ENCODE data around the gene PIGT. TPM values are rescaled to one million over a fixed set of nuclear protein-coding genes. Genes with fewer than 3 reads are reported as not detected.

Gene PIGT
- polyA plus RNA-seq (2013), result 72.1 and 75.4 TPM in 2 replicates

DNA sequence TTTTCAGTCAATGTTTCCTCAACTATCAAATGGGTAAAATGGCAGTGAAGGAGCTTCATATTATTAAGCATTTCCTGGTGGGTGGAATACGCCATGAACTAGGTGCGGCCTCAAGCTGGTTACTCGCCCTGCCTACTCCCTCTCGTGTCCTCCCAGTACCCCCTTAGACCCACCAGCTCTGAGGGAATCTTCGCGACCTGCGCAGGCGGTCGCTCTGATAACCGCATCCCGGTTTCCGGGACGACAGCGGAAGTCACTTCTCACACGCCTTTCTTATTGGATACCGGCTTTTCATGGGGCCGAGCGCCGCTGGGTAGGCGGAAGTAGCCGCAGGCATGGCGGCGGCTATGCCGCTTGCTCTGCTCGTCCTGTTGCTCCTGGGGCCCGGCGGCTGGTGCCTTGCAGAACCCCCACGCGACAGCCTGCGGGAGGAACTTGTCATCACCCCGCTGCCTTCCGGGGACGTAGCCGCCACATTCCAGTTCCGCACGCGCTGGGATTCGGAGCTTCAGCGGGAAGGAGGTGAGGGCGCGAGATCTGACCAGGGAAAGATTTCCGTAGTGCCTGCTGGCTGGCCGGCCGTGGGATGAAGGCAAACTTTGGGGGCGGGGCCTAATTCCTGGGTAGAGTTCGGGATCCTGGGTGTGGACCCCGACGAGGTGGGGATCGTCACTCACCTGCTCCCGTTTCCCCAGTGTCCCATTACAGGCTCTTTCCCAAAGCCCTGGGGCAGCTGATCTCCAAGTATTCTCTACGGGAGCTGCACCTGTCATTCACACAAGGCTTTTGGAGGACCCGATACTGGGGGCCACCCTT, at the start of gene PIGT:
TSS of gene PIGT (plus strand) at position 320 of the 816 bp plus-strand sequence. CDS start at position 336, 16 bp downstream.
- H3K4me3 ChIP-seq (ENCODE audit: low read depth, low read length), result peak within 1 kb of the TSS; percentile 94
- peaks cover 6% of the 10 kb centered on the region for H3K79me2 ChIP-seq (ENCODE audit: control insufficient read depth, insufficient read depth, low read length, poor library complexity)
- H3K36me3 ChIP-seq (ENCODE audit: control insufficient read depth in 1 of 2, insufficient read depth in 2 of 2, low read length in 2 of 2), result peaks cover 17 to 26% of the 10 kb centered on the region in 2 experiments
- no peak within 1 kb of the TSS for H2BK5ac ChIP-seq (ENCODE audit: low read depth, low read length, poor library complexity)
- peak within 1 kb of the TSS; percentile 81 for H3K18ac ChIP-seq (ENCODE audit: low read length)
- DNase-seq, result peak; percentile 75 to 86
- peak within 1 kb of the TSS; percentile 84 for H3K4me2 ChIP-seq (ENCODE audit: low read length)
- H3K27ac ChIP-seq (ENCODE audit: low read depth, low read length), result no peak within 1 kb of the TSS
- H4K12ac ChIP-seq (ENCODE audit: low read depth, low read length), result peak within 1 kb of the TSS; percentile 98
- peaks cover 3% of the 10 kb centered on the region for H3K79me1 ChIP-seq (ENCODE audit: low read length)
- peak within 1 kb of the TSS; percentile 98 for H4K8ac ChIP-seq (ENCODE audit: low read depth, low read length)
- H2BK12ac ChIP-seq (ENCODE audit: low read length), result no peak within 1 kb of the TSS
- WGBS (ENCODE audit: extremely low coverage, insufficient coverage, insufficient read length), result no CpG with 5 or more reads among the region's 52 CpGs
- no peak within 1 kb of the TSS for H3K23ac ChIP-seq (ENCODE audit: low read length)
- no peaks in the 10 kb centered on the region for H3K9me3 ChIP-seq (ENCODE audit: insufficient read depth, low read depth, low read length)
- H2BK120ac ChIP-seq (ENCODE audit: insufficient read depth, low read length, poor library complexity), result peak within 1 kb of the TSS; percentile 70
- peak within 1 kb of the TSS; percentile 97 for H2AFZ ChIP-seq (ENCODE audit: insufficient read depth, low read length, poor library complexity)
- peak within 1 kb of the TSS; percentile 81 for H3K9ac ChIP-seq (ENCODE audit: low read length)
- H3K4ac ChIP-seq (ENCODE audit: low read depth, low read length), result peak within 1 kb of the TSS; percentile 80
- no peak within 1 kb of the TSS for H2AK5ac ChIP-seq (ENCODE audit: low read length)
- H4K91ac ChIP-seq (ENCODE audit: low read depth, low read length), result peak within 1 kb of the TSS; percentile 83
- H3K27me3 ChIP-seq (ENCODE audit: insufficient read depth, low read length), result no peaks in the 10 kb centered on the region
- peaks cover 4% of the 10 kb centered on the region in 2 experiments for H3K4me1 ChIP-seq (ENCODE audit: control insufficient read depth in 1 of 2, insufficient read depth in 2 of 2, low read length in 2 of 2)
- H3K14ac ChIP-seq (ENCODE audit: low read length), result peak within 1 kb of the TSS; percentile 89

DNA sequence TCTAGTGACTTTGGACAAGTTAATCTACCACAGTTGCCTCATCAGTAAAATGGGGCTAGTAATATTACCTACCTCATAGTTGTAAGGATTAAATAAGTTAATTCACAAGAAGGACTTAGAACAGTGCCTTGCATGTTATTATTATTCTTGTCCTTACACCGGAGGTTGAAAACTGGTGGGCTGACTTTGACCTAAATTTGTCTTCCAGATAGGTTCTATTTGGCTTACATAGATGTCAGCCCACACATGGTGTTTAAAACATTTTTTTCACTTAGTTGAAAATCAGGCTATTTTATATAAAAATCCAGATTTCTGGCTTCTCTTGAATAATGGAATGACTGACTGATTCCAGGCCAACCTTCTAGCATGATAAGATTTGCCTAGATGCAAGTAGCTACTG, 49.7 kb upstream of the PIGT start:
- H2BK12ac ChIP-seq (ENCODE audit: low read length), result no peak overlapping the region

DNA sequence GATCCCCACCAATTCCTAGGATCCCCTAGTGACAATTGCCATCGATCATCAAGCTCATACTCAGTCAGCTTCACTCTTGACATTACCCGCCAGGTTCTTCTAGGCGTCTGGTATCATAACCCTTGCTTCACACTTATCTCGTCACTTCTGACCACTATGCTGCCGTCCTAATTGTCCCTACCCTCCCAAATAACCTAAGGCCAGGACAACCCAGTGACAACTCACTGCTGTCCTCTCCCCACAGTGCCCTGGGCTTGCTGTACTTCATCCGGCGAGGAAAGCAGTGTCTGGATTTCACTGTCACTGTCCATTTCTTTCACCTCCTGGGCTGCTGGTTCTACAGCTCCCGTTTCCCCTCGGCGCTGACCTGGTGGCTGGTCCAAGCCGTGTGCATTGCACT, 49.3 kb upstream of the PIGT start:
- H3K27me3 ChIP-seq (ENCODE audit: insufficient read depth, low read length), result no peaks in the 10 kb centered on the region
- peaks cover 16 to 32% of the 10 kb centered on the region in 2 experiments for H3K36me3 ChIP-seq (ENCODE audit: control insufficient read depth in 1 of 2, insufficient read depth in 2 of 2, low read length in 2 of 2)
- H3K27ac ChIP-seq (ENCODE audit: low read depth, low read length), result no peak overlapping the region
- H2BK120ac ChIP-seq (ENCODE audit: insufficient read depth, low read length, poor library complexity), result no peak overlapping the region
- peaks cover 0 to 8% of the 10 kb centered on the region in 2 experiments for H3K4me1 ChIP-seq (ENCODE audit: control insufficient read depth in 1 of 2, insufficient read depth in 2 of 2, low read length in 2 of 2)
- peaks cover 7% of the 10 kb centered on the region for H3K79me2 ChIP-seq (ENCODE audit: control insufficient read depth, insufficient read depth, low read length, poor library complexity)
- peaks cover 6% of the 10 kb centered on the region for H3K79me1 ChIP-seq (ENCODE audit: low read length)
- H3K14ac ChIP-seq (ENCODE audit: low read length), result no peak overlapping the region
- DNase-seq, result no peak
- H2AK5ac ChIP-seq (ENCODE audit: low read length), result no peak overlapping the region
- H3K9me3 ChIP-seq (ENCODE audit: insufficient read depth, low read depth, low read length), result no peaks in the 10 kb centered on the region
- no peak overlapping the region for H3K4me3 ChIP-seq (ENCODE audit: low read depth, low read length)
- H2BK12ac ChIP-seq (ENCODE audit: low read length), result no peak overlapping the region
- no peak overlapping the region for H3K18ac ChIP-seq (ENCODE audit: low read length)
- no peak overlapping the region for H3K23ac ChIP-seq (ENCODE audit: low read length)
- H4K12ac ChIP-seq (ENCODE audit: low read depth, low read length), result no peak overlapping the region
- H4K91ac ChIP-seq (ENCODE audit: low read depth, low read length), result no peak overlapping the region
- no peak overlapping the region for H3K9ac ChIP-seq (ENCODE audit: low read length)
- no peak overlapping the region for H2AFZ ChIP-seq (ENCODE audit: insufficient read depth, low read length, poor library complexity)
- no peak overlapping the region for H2BK5ac ChIP-seq (ENCODE audit: low read depth, low read length, poor library complexity)
- H4K8ac ChIP-seq (ENCODE audit: low read depth, low read length), result no peak overlapping the region
- no peak overlapping the region for H3K4me2 ChIP-seq (ENCODE audit: low read length)
- no CpG with 5 or more reads among the region's 11 CpGs for WGBS (ENCODE audit: extremely low coverage, insufficient coverage, insufficient read length)
- no peak overlapping the region for H3K4ac ChIP-seq (ENCODE audit: low read depth, low read length)

More for the DNA sequence above, 49.7 kb upstream of the PIGT start:
- H3K27me3 ChIP-seq (ENCODE audit: insufficient read depth, low read length), result no peaks in the 10 kb centered on the region
- no peak overlapping the region for H3K4ac ChIP-seq (ENCODE audit: low read depth, low read length)
- H3K4me1 ChIP-seq (ENCODE audit: control insufficient read depth in 1 of 2, insufficient read depth in 2 of 2, low read length in 2 of 2), result peaks cover 0 to 8% of the 10 kb centered on the region in 2 experiments
- peaks cover 16 to 32% of the 10 kb centered on the region in 2 experiments for H3K36me3 ChIP-seq (ENCODE audit: control insufficient read depth in 1 of 2, insufficient read depth in 2 of 2, low read length in 2 of 2)
- DNase-seq, result no peak
- no peak overlapping the region for H3K27ac ChIP-seq (ENCODE audit: low read depth, low read length)
- H2BK120ac ChIP-seq (ENCODE audit: insufficient read depth, low read length, poor library complexity), result no peak overlapping the region
- no peak overlapping the region for H4K91ac ChIP-seq (ENCODE audit: low read depth, low read length)
- H3K79me1 ChIP-seq (ENCODE audit: low read length), result peaks cover 6% of the 10 kb centered on the region
- no peak overlapping the region for H3K9ac ChIP-seq (ENCODE audit: low read length)
- H3K9me3 ChIP-seq (ENCODE audit: insufficient read depth, low read depth, low read length), result no peaks in the 10 kb centered on the region
- peaks cover 7% of the 10 kb centered on the region for H3K79me2 ChIP-seq (ENCODE audit: control insufficient read depth, insufficient read depth, low read length, poor library complexity)
- H3K23ac ChIP-seq (ENCODE audit: low read length), result no peak overlapping the region
- H2BK5ac ChIP-seq (ENCODE audit: low read depth, low read length, poor library complexity), result no peak overlapping the region
- H4K8ac ChIP-seq (ENCODE audit: low read depth, low read length), result no peak overlapping the region
- no CpG with 5 or more reads among the region's 1 CpG for WGBS (ENCODE audit: extremely low coverage, insufficient coverage, insufficient read length)
- H2AK5ac ChIP-seq (ENCODE audit: low read length), result no peak overlapping the region
- H3K4me2 ChIP-seq (ENCODE audit: low read length), result no peak overlapping the region
- H2AFZ ChIP-seq (ENCODE audit: insufficient read depth, low read length, poor library complexity), result no peak overlapping the region
- no peak overlapping the region for H3K4me3 ChIP-seq (ENCODE audit: low read depth, low read length)
- no peak overlapping the region for H3K14ac ChIP-seq (ENCODE audit: low read length)
- no peak overlapping the region for H3K18ac ChIP-seq (ENCODE audit: low read length)
- no peak overlapping the region for H4K12ac ChIP-seq (ENCODE audit: low read depth, low read length)

DNA sequence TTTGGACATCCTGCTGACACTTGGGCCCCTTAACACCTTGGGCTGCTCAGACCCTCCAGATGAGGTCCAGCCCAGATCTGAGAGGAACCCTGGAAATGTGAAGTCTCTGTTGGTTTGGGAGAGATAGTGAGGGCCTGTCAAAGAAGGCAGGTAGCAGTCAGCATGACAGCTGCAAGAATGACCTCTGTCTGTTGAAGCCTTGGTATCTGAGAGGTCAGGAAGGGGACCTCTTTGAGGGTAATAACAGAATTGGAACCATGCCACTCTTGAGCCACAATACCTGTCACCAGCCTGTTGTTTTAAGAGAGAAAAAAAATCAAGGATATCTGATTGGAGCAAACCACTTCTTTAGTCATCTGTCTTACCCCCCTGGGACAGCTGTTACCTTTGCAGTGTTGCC, 48.8 kb upstream of the PIGT start:
- H3K27me3 ChIP-seq (ENCODE audit: insufficient read depth, low read length), result no peaks in the 10 kb centered on the region
- H2BK12ac ChIP-seq (ENCODE audit: low read length), result no peak overlapping the region
- no peak overlapping the region for H2BK120ac ChIP-seq (ENCODE audit: insufficient read depth, low read length, poor library complexity)
- no peak overlapping the region for H3K14ac ChIP-seq (ENCODE audit: low read length)
- no peak overlapping the region for H2AFZ ChIP-seq (ENCODE audit: insufficient read depth, low read length, poor library complexity)
- H3K4me1 ChIP-seq (ENCODE audit: control insufficient read depth in 1 of 2, insufficient read depth in 2 of 2, low read length in 2 of 2), result peaks cover 0 to 8% of the 10 kb centered on the region in 2 experiments
- H3K36me3 ChIP-seq (ENCODE audit: control insufficient read depth in 1 of 2, insufficient read depth in 2 of 2, low read length in 2 of 2), result peaks cover 16 to 32% of the 10 kb centered on the region in 2 experiments
- no peak overlapping the region for H4K91ac ChIP-seq (ENCODE audit: low read depth, low read length)
- no peak overlapping the region for H3K4me3 ChIP-seq (ENCODE audit: low read depth, low read length)
- H3K4me2 ChIP-seq (ENCODE audit: low read length), result no peak overlapping the region
- no peak overlapping the region for H2AK5ac ChIP-seq (ENCODE audit: low read length)
- peaks cover 6% of the 10 kb centered on the region for H3K79me1 ChIP-seq (ENCODE audit: low read length)
- H3K18ac ChIP-seq (ENCODE audit: low read length), result no peak overlapping the region
- H2BK5ac ChIP-seq (ENCODE audit: low read depth, low read length, poor library complexity), result no peak overlapping the region
- no peak overlapping the region for H3K9ac ChIP-seq (ENCODE audit: low read length)
- H4K8ac ChIP-seq (ENCODE audit: low read depth, low read length), result no peak overlapping the region
- H3K4ac ChIP-seq (ENCODE audit: low read depth, low read length), result no peak overlapping the region
- H3K79me2 ChIP-seq (ENCODE audit: control insufficient read depth, insufficient read depth, low read length, poor library complexity), result peaks cover 7% of the 10 kb centered on the region
- no peak overlapping the region for H3K27ac ChIP-seq (ENCODE audit: low read depth, low read length)
- DNase-seq, result no peak
- no peak overlapping the region for H3K23ac ChIP-seq (ENCODE audit: low read length)
- H4K12ac ChIP-seq (ENCODE audit: low read depth, low read length), result no peak overlapping the region
- H3K9me3 ChIP-seq (ENCODE audit: insufficient read depth, low read depth, low read length), result no peaks in the 10 kb centered on the region
